ENCODE measurements around the gene KIF12. TPM values are rescaled to one million over a fixed set of nuclear protein-coding genes. Genes with fewer than 3 reads are reported as not detected.

Gene KIF12
- total RNA-seq, 1 donor from 2014 or later = 0.34 TPM

GRCh38 chr9:114080773-114081440 is 18.2 kb downstream of the KIF12 start:
- H3K27ac Mint-ChIP-seq (ENCODE audit: unreplicated experiment) = peak overlapping the region; percentile 31
- peaks cover 10% of the 10 kb centered on the region for H3K27me3 ChIP-seq (ENCODE audit: insufficient read depth, low read length)
- H3K9ac ChIP-seq (ENCODE audit: low read length) = no peak overlapping the region
- H3K4me3 Mint-ChIP-seq (ENCODE audit: unreplicated experiment) = no peak overlapping the region
- H3K9me3 Mint-ChIP-seq (ENCODE audit: unreplicated experiment) = peaks cover 3% of the 10 kb centered on the region
- no peaks in the 10 kb centered on the region for H3K4me1 ChIP-seq (ENCODE audit: insufficient read depth, low read length)
- H3K4me2 ChIP-seq (ENCODE audit: low read length) = no peak overlapping the region
- H3K4me3 ChIP-seq (ENCODE audit: insufficient read depth, low read depth, low read length) = no peak overlapping the region
- TF ChIP-seq EZH2 (IDR thresholded peaks at IDR 0.05; ENCODE audit: insufficient read depth, low read length) (no peak), CTCF (IDR thresholded peaks at IDR 0.05; ENCODE audit: insufficient read depth, low read depth, low read length) (no peak)
- no peaks in the 10 kb centered on the region for H3K36me3 ChIP-seq (ENCODE audit: insufficient read depth, low read length)
- no peak overlapping the region for H3K27ac ChIP-seq (ENCODE audit: low read depth, low read length)
- peaks cover 7% of the 10 kb centered on the region for H3K9me3 ChIP-seq (ENCODE audit: insufficient read depth, low read depth, low read length)
- no peaks in the 10 kb centered on the region for H4K20me1 ChIP-seq (ENCODE audit: insufficient read depth, low read length)
- H2AFZ ChIP-seq (ENCODE audit: low read depth, low read length) = no peak overlapping the region
- H3K27me3 Mint-ChIP-seq (ENCODE audit: low read depth, unreplicated experiment) = peaks cover 40% of the 10 kb centered on the region
- FAIRE-seq (no peak), DNase-seq (ENCODE audit: low read depth) (no peak)
- no peaks in the 10 kb centered on the region for H3K4me1 Mint-ChIP-seq (ENCODE audit: low read depth, unreplicated experiment)
- H3K79me2 ChIP-seq (ENCODE audit: insufficient read depth, low read length) = no peaks in the 10 kb centered on the region
- H3K36me3 Mint-ChIP-seq (ENCODE audit: low read depth, unreplicated experiment) = no peaks in the 10 kb centered on the region

- Histone ChIP-seq H3K27ac (ENCODE audit: low read depth, low read length) (no peak overlapping the region), H3K4me3 (ENCODE audit: insufficient read depth, low read depth, low read length) (no peak overlapping the region), H4K20me1 (ENCODE audit: insufficient read depth, low read length) (no peaks in the 10 kb centered on the region), H3K36me3 (ENCODE audit: insufficient read depth, low read length) (no peaks in the 10 kb centered on the region), H3K4me2 (ENCODE audit: low read length) (no peak overlapping the region), H3K4me1 (ENCODE audit: insufficient read depth, low read length) (no peaks in the 10 kb centered on the region), H3K9ac (ENCODE audit: low read length) (no peak overlapping the region), H3K79me2 (ENCODE audit: insufficient read depth, low read length) (no peaks in the 10 kb centered on the region), H3K9me3 (ENCODE audit: insufficient read depth, low read depth, low read length) (peaks cover 7% of the 10 kb centered on the region), H3K27me3 (ENCODE audit: insufficient read depth, low read length) (peaks cover 16% of the 10 kb centered on the region), H2AFZ (ENCODE audit: low read depth, low read length) (no peak overlapping the region)
- Mint-ChIP-seq H3K27me3 (ENCODE audit: low read depth, unreplicated experiment) (peaks cover 46% of the 10 kb centered on the region), H3K4me3 (ENCODE audit: unreplicated experiment) (no peak overlapping the region), H3K27ac (ENCODE audit: unreplicated experiment) (peak overlapping the region; percentile 87), H3K9me3 (ENCODE audit: unreplicated experiment) (peaks cover 4% of the 10 kb centered on the region), H3K4me1 (ENCODE audit: low read depth, unreplicated experiment) (no peaks in the 10 kb centered on the region), H3K36me3 (ENCODE audit: low read depth, unreplicated experiment) (no peaks in the 10 kb centered on the region)
- no peak for DNase-seq (ENCODE audit: low read depth)
- TF ChIP-seq CTCF (IDR thresholded peaks at IDR 0.05; ENCODE audit: insufficient read depth, low read depth, low read length) = no peak
- no peak for TF ChIP-seq EZH2 (IDR thresholded peaks at IDR 0.05; ENCODE audit: insufficient read depth, low read length)
- no peak for FAIRE-seq
Observed at GRCh38 chr9:114080195-114080772, 18.8 kb downstream of the KIF12 start.

- Histone ChIP-seq H3K4me3 (ENCODE audit: insufficient read depth, low read depth, low read length) (no peak overlapping the region), H3K9ac (ENCODE audit: low read length) (no peak overlapping the region), H2AFZ (ENCODE audit: low read depth, low read length) (no peak overlapping the region), H3K27ac (ENCODE audit: low read depth, low read length) (no peak overlapping the region), H3K4me1 (ENCODE audit: insufficient read depth, low read length) (no peaks in the 10 kb centered on the region), H3K27me3 (ENCODE audit: insufficient read depth, low read length) (peaks cover 21% of the 10 kb centered on the region), H4K20me1 (ENCODE audit: insufficient read depth, low read length) (no peaks in the 10 kb centered on the region), H3K36me3 (ENCODE audit: insufficient read depth, low read length) (no peaks in the 10 kb centered on the region), H3K9me3 (ENCODE audit: insufficient read depth, low read depth, low read length) (peaks cover 7% of the 10 kb centered on the region), H3K79me2 (ENCODE audit: insufficient read depth, low read length) (no peaks in the 10 kb centered on the region), H3K4me2 (ENCODE audit: low read length) (no peak overlapping the region)
- peaks cover 55% of the 10 kb centered on the region for H3K27me3 Mint-ChIP-seq (ENCODE audit: low read depth, unreplicated experiment)
- H3K4me1 Mint-ChIP-seq (ENCODE audit: low read depth, unreplicated experiment) = no peaks in the 10 kb centered on the region
- H3K9me3 Mint-ChIP-seq (ENCODE audit: unreplicated experiment) = peaks cover 3% of the 10 kb centered on the region
- DNase-seq (ENCODE audit: low read depth) (no peak), FAIRE-seq (no peak)
- no peak overlapping the region for H3K27ac Mint-ChIP-seq (ENCODE audit: unreplicated experiment)
- TF ChIP-seq EZH2 (IDR thresholded peaks at IDR 0.05; ENCODE audit: insufficient read depth, low read length) (no peak), CTCF (IDR thresholded peaks at IDR 0.05; ENCODE audit: insufficient read depth, low read depth, low read length) (no peak)
- H3K36me3 Mint-ChIP-seq (ENCODE audit: low read depth, unreplicated experiment) = no peaks in the 10 kb centered on the region
- H3K4me3 Mint-ChIP-seq (ENCODE audit: unreplicated experiment) = no peak overlapping the region
Observed at GRCh38 chr9:114078781-114079156, 20.3 kb downstream of the KIF12 start.

Measured in astrocyte (in vitro differentiated cells and primary cell).